ENCODE results near the gene TMEM238.

The TMEM238 gene

DNA sequence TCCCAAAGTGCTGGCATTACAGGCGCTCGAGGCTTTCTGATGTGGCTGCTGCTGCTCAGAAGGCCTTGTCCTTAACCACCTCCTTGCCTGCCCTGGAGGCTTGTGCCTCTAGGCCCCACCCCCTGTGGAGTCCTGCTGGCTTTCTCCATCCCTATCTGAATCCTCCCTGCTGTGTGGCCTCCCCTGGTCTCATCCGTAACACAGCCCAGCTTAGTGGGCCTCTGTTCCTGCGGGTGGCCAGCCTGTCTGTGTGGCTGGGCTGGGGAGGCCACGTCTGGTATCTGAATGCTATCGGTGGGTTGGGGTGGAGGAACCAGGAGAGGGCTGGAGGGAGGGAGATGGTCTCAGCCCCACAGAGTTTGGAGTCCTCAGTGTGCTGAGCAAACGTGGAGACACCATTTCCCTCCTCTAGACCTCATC is 6.4 kb upstream of the TMEM238 start:
- Histone ChIP-seq H3K9me2 (replicated peaks; ENCODE audit: control insufficient read depth, low read length) (no peaks in the 10 kb centered on the region), H3K4me2 (ENCODE audit: low read length) (no peak overlapping the region; the same call in 1 of the 2 replicates), H3K4me1 (ENCODE audit: control insufficient read depth, low read length) (peaks cover 43% of the 10 kb centered on the region), H3F3A (ENCODE audit: control insufficient read depth, insufficient read depth) (peaks cover 67% of the 10 kb centered on the region), H3K27me3 (ENCODE audit: control insufficient read depth, low read length) (peaks cover 3% of the 10 kb centered on the region; the same call in 1 of the 2 replicates), H3K79me2 (ENCODE audit: control insufficient read depth, low read length) (peaks cover 29% of the 10 kb centered on the region), H3K4me3 (ENCODE audit: low read length) (no peak overlapping the region), H3K9me3 (ENCODE audit: control insufficient read depth, insufficient read depth, low read length) (no peaks in the 10 kb centered on the region), H3K36me3 (ENCODE audit: control insufficient read depth, low read length) (peaks cover 45% of the 10 kb centered on the region), H4K20me1 (ENCODE audit: control insufficient read depth, insufficient read depth, low read depth, low read length) (peaks cover 36% of the 10 kb centered on the region), H3K27ac (ENCODE audit: low read depth, low read length) (0 out of 2 replicates have a peak overlapping the region, but pooled peaks have one; percentile 6)
- TF ChIP-seq CTCF (IDR thresholded peaks at IDR 0.05; ENCODE audit: low read depth, low read length, poor library complexity, severe bottlenecking) = no peak

DNA sequence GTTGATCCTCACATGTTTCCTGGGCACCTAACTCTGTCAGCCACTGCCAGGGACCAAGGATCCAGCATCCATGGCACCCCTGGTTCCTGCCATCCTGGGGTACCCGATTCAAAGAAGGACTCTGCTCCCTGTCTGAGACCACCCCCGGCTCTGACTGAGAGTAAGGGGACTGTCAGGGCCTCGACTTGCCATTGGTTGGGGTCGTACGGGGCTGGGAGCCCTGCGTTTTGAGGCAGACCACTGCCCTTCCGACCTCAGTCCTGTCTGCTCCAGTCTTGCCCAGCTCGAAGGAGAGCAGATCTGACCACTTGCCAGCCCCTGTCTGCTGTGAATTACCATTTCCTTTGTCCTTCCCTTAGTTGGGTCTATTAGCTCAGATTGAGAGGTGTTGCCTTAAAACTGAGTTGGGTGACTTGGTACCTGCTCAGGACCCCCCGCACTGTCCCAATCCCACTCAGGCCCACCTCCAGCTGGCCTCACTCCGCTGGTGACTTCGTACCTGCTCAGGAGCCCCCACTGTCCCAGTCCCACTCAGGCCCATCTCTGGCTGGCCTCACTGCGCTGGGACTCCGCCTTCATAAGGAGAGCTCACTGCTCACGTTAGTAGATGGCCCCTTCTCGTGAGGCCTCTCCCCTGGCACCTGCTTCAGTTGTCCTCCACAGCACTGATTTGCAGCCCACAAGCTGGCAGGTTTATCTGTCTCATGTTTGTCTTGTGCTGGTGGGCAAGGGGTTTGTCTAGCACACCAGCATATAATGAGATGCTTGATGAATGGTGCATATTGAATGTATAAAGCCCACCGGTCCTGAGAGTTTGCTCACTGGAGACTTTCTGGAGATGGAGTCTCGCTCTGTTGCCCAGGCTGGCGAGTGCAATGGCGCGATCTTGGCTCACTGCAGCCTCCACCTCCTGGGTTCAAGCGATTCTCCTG is 5.6 kb upstream of the TMEM238 start:
- no peak for TF ChIP-seq CTCF (IDR thresholded peaks at IDR 0.05; ENCODE audit: low read depth, low read length, poor library complexity, severe bottlenecking)
- H4K20me1 ChIP-seq (ENCODE audit: control insufficient read depth, insufficient read depth, low read depth, low read length) = peaks cover 36% of the 10 kb centered on the region
- peaks cover 33% of the 10 kb centered on the region for H3K79me2 ChIP-seq (ENCODE audit: control insufficient read depth, low read length)
- peaks cover 70% of the 10 kb centered on the region for H3F3A ChIP-seq (ENCODE audit: control insufficient read depth, insufficient read depth)
- 0 out of 2 replicates have a peak overlapping the region, but pooled peaks have one; percentile 8 for H3K4me3 ChIP-seq (ENCODE audit: low read length)
- peak overlapping the region; percentile 99; the same call in 1 of the 2 replicates for H3K4me2 ChIP-seq (ENCODE audit: low read length)
- H3K27me3 ChIP-seq (ENCODE audit: control insufficient read depth, low read length) = peaks cover 3% of the 10 kb centered on the region; the same call in 1 of the 2 replicates
- H3K9me3 ChIP-seq (ENCODE audit: control insufficient read depth, insufficient read depth, low read length) = no peaks in the 10 kb centered on the region
- peaks cover 48% of the 10 kb centered on the region for H3K4me1 ChIP-seq (ENCODE audit: control insufficient read depth, low read length)
- no peaks in the 10 kb centered on the region for H3K9me2 ChIP-seq (replicated peaks; ENCODE audit: control insufficient read depth, low read length)
- peaks cover 49% of the 10 kb centered on the region for H3K36me3 ChIP-seq (ENCODE audit: control insufficient read depth, low read length)
- H3K27ac ChIP-seq (ENCODE audit: low read depth, low read length) = peak overlapping the region; percentile 13; the same call in 1 of the 2 replicates

DNA sequence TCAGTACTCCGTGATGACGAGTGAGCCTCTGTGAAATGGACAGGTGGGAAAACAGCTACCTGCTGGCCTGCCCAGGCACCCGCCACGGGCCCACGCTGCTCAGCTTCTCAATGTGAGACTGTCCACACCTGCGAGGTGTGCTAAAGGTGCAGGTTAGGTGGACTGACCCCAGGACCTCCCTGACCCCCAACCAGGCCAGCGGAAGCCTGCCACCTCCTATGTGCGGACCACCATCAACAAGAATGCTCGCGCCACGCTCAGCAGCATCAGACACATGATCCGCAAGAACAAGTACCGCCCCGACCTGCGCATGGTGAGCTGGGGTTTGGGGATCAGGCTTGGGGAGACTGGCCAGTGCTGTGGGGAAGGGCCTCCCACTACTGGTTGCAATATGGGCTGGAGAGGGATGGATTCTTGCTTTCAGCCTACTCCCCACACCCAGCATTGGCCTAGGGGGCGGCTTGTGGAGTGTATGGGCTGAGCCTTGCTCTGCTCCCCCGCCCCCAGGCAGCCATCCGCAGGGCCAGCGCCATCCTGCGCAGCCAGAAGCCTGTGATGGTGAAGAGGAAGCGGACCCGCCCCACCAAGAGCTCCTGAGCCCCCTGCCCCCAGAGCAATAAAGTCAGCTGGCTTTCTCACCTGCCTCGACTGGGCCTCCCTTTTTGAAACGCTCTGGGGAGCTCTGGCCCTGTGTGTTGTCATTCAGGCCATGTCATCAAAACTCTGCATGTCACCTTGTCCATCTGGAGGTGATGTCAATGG is 3.8 kb upstream of the TMEM238 start:
- H3K4me3 ChIP-seq (ENCODE audit: low read length) = peak overlapping the region; percentile 99
- H3K9me3 ChIP-seq (ENCODE audit: control insufficient read depth, insufficient read depth, low read length) = no peaks in the 10 kb centered on the region
- peaks cover 44% of the 10 kb centered on the region for H3K79me2 ChIP-seq (ENCODE audit: control insufficient read depth, low read length)
- H3K36me3 ChIP-seq (ENCODE audit: control insufficient read depth, low read length) = peaks cover 54% of the 10 kb centered on the region
- H3K27ac ChIP-seq (ENCODE audit: low read depth, low read length) = no peak overlapping the region
- peaks cover 59% of the 10 kb centered on the region for H3K4me1 ChIP-seq (ENCODE audit: control insufficient read depth, low read length)
- peaks cover 36% of the 10 kb centered on the region for H4K20me1 ChIP-seq (ENCODE audit: control insufficient read depth, insufficient read depth, low read depth, low read length)
- peaks cover 71% of the 10 kb centered on the region for H3F3A ChIP-seq (ENCODE audit: control insufficient read depth, insufficient read depth)
- no peaks in the 10 kb centered on the region for H3K9me2 ChIP-seq (replicated peaks; ENCODE audit: control insufficient read depth, low read length)
- peak overlapping the region; percentile 99 for H3K4me2 ChIP-seq (ENCODE audit: low read length)
- peaks cover 3% of the 10 kb centered on the region; the same call in 1 of the 2 replicates for H3K27me3 ChIP-seq (ENCODE audit: control insufficient read depth, low read length)
- TF ChIP-seq EZH2phosphoT487 (IDR thresholded peaks at IDR 0.05; ENCODE audit: borderline replicate concordance, low read length) = no peak
- no peak for TF ChIP-seq CTCF (IDR thresholded peaks at IDR 0.05; ENCODE audit: low read depth, low read length, poor library complexity, severe bottlenecking)

Data from DOHH2 (cell line).